NCI-H2107 treated with DMSO at 0.1 percent for 48 hours (cell line): ENCODE measurements around the gene UBQLN4.

Source experiments
- DNase-seq: peaks from one replicate; lab custom pipeline; 2025; ENCODE audit not compliant: unreplicated experiment; lab: John Stamatoyannopoulos, UW

Gene UBQLN4

DNA sequence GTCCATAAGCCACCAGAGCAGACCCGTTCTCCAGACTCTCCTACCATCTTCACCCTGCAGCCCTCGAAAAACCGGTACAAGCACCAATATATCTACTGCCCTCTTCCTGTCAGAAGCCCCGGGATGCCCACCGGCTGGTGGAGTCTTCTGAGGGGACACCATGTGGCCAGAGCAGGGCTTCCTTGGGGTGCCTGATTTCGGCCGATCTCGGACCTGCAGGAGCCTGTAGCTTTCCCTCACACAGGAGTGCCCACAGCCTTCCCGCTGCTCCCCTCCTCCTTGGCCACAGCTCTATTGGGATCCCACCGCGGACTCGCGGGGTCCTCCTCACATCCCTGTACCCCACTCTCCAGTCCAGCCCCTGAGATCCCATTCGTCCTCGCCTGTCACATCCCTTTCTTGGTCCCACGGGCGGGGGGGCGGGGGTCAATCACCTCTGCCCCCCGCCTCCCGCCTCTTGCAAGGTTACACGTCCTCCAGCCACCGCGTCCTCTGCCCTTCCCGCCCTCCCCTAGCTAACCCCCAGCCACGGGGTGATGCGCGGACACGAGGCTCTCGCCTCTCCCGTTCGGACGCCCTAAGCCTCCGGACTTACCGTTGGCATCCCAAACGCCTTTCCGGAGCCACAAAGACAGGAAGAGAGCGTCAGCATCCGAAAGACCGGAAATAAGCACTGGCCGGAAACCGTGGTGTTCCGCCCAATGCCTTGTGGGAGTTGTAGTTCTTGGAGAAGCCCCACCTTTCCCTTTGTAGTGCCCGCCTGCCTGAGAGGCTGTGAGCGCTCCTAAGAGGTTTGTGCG is 33.1 kb downstream of the UBQLN4 start, which contains the start of gene SSR2:
Gene SSR2, minus strand, starts transcription at position 659 of the 800 bp plus-strand sequence. CDS start 784 bp downstream, outside the sequence.
- peak; percentile 95 for DNase-seq

DNA sequence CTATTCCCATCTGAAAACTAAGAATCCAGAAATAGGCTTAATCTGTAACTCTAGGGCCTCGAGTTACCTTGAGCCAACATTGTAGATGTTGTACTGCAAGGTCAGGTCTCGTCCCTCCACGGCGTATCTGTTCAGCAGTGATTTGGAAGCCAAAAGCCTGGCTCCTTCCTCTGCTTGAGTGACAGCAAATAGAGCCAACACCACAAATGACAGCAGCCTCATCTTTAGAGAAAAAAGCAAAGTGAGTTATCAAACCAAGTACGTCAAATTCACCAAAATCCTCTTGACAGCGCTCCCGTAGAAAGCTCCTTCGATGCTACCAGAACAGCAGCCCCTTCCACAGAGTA is 33.7 kb downstream of the UBQLN4 start:
- no peak for DNase-seq

DNA sequence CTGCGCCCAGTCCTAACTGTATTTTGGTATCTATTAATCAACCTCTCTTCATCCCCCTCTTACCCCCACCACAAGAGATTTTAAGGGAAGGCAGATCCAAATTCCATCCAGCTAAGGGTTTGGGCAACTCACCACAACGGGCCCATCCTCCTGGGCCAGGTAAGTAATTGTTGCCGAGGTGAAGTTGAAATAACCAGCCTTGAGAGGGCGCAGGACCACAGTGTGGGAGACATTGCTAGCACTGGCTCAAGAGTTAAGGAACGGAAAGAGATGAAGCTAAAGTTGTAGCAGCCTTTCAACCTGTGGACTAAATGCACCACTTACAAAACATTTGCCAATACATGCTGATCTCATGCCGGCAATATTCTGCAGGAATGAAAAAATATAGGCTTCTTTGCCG is 38.8 kb downstream of the UBQLN4 start:
- DNase-seq, result no peak

DNA sequence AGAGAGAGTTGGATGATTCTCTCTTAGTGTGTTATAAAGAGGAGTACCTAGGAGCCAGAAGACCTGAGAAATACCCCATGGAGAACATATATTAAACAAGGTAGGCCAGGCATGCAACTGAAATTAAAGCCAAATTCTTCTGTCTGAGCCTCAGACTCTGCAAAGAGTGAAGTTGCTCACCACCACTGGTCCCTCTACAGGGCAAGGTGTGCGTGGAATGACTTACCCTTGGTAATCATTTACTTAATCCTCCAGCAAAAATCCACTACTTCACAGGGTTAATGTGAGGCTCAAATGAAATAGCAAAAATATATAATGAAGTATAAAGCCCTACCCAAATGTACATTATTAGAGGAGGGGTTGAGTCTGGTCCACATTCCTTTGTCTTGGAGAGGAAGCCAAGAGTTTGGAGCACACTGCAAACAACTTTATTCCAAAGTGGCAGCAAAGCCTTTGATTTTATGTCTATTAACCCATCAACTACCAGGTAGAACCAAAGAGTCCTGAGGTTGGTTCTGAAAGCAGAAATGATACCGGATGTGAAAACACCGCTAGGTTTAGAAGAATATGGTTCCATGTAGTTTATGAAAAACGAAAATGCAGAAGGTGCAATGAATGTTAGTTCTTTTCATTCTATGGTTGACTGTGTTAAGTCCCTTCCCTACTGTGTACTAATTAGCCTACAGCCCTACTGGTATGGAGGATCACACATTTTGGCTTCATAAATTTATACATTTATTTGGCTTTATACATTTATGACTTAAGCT is 41.4 kb downstream of the UBQLN4 start:
- no peak for DNase-seq

DNA sequence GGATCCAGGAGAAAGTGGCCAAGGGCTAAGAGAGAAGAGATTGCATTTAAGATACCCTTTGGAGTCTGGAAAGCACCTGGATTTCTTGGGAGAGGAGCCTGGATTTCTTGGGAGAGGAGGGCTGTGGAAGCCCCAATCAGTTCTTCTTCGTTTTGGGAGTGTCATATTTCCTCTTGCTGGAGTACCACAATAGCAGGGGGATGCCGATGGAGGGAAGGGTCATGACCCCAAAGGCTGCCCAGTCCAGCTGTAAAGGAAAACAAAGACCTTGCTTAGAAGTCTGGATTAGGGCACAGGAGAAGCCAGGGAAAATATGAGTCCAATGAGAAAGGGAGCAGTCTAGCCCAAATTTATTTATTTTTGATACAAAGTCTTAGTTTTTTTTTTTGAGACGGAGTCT is 44.2 kb downstream of the UBQLN4 start:
- no peak for DNase-seq

DNA sequence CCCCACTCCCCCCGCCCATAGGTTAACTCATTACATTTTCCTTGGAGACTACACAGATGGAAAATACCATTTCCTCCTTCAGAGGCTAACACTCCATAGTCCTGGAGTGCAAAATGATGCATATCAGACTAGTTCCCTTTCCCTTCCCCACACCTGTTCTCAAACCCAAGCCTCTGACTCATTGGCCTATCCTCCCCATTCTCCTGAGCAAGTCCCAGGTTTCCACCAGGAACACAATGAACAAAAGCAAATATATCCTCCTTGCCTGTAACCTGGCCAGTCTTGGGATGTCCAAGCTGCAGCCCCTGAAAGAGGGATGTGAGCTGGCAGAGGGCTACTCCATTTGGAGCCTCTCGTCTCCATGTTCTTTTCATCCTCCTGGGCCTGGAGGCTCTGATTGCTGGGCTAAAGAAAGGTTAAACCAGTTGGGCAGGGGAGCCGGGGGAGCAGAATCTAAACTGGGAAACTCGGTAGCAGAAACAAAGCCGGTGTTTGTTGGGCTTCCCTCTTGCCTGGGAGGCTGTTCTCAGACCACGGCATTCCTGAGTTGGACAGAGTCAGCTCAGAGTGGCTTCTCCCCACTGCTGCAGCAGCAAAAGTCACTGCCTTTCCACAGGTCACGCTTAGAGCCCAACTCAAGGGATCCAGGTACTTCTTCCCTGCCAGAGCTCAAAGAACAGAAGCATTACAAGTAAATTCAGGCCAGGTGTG is 46.8 kb downstream of the UBQLN4 start:
- DNase-seq, result no peak

DNA sequence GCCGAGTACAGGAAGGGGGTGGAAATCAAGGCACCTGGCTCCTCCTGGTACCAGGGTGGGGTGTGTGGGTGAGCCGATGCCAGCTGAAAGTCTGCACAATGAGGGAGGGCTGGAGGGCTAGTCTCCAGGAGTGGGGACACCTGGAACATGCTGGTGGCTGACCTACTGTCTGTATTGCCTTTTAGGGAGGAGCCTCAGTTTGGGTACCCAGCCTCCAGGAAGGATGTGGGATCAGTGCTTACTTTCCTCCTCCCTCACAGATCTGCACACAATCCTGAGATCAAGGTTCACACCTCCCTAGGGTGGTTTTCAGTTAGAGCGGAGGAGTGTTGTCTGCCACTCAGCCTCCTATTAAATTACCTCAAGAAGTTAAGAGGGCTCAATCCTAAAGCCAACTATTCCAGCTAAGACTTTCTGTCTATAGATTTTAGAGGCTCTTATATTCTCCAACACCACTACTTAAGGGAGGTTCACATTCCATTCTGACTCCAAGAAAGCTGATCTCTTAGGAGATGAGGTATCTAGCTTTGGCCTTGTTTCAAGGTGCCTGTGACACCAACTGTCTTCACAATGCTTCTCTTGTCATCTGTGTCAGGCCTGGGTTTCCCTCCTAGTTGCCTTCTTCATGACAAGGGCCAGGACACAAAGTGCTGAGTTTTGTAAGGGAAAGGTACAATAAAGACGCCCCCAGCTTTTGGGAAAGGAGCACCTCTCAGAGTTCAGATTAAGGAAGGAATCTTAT is 48.6 kb downstream of the UBQLN4 start:
- DNase-seq, result no peak

DNA sequence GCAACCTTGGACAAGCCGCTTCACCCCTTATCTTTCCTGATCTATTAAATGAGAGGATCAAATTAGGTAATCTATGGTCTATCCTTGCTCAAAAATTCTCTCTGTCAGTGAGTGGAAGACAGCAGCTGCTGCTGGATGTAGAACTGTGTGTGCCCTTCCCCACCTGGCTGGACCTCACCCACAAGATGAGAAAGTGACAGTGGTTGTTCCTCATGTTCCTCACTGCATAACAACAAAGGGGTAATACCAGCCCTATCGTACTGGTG is 49.7 kb downstream of the UBQLN4 start:
- DNase-seq, result no peak

DNA sequence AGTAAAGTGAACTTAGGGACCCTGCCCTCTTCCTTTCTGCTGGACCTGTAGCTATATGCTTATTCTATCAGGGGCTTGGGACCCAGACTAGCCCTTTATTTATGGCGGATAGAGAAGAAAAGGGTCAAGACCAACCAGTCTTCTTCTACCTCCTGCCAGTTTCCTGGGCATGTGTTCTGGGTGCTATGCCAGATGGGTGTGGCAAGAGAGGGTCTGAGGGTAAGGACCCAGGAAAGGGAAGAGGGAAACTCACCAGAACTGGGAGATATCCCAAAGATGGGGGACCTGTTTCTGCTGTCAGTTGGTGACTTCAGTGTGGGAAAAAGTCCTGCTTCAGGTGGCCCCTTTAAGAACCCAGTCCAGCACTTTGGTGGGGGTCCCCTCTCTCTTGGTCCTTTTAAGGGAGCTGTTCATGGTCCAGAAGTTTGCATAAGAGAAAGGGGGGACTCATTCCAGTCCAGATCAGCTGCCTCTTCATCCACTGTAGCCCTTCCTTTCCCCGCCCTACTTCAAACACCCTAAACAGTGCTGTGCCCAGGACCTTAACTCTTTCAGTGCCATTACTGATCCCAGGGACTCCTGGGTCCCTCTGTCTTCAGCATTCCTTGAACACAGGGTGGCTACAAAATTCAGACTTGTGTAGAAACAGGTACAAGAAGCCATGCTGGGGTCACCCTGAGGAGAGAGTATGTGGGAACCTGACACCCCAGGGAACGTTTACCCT is 51.2 kb downstream of the UBQLN4 start:
- no peak for DNase-seq

DNA sequence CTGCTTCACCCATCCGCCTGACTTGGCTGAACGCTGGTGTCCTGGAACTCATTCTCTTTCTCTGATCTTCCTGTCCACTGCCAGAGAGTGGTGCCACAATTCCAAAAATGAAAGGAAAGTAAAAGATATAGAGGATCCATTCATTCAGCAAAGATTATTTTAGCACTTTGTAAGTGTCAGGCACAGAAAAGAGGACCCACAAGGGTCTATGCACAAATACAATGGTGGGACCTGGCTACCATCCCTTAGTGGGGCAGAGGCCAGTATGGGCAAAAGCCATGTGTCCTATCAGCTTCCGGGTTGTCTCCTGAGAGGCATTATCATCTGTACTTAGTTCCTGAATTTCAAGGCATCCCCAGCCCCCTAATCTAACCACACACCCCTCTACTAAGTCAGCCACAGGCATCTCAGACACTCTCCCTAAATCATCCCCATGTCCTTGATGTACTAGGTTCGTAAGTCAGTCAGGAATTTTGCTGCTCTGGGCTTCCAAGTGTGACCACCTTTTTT is 51.9 kb downstream of the UBQLN4 start:
- DNase-seq, result no peak

DNA sequence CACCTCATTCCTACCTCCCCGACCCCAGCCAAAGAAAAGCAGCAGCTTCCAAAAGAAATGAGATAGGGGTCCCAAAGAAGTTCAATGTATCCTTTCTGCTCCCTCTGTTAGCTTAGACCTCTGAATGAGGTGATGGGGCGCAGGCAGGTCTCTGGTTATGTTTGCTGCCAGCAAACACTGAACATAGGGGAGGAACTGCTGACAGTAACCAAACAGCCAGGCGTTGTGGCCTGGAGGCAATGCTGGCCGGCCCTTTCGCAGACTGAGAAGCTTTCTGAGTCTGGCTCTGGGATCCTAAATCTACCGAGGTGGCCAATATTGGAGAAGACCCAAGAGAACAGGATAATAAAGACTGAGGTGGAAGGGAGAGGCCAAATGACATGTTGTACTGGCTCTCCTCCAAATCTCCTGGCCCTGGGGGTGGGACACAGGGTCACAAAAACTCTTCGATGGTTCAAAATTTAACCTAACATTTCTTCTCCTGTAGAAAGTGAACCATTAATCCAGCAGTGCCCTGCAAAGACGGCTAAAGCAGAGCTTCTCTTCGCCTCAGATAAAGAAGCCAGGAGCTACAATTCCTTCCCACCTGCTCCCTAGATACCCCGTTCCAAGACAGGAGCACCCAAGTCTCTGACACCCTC is 52.5 kb downstream of the UBQLN4 start:
- DNase-seq, result no peak

DNA sequence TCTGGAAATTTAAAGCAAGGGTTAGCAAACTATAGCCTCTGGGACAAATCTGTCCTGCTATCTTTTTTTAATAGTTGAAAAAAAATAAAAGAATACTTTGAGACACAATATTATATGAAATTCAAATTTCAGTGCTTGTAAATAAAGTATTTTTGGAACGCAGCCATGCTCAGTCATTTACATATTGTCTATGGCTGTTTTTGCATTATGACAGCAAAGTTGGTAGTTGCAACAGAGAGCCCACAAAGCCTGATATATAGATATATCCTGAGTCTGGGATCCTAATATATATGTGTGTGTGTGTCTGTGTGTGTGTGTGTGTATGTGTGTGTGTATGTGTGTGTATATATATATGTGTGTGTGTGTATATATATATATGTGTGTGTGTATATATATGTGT is 53.6 kb downstream of the UBQLN4 start:
- no peak for DNase-seq

DNA sequence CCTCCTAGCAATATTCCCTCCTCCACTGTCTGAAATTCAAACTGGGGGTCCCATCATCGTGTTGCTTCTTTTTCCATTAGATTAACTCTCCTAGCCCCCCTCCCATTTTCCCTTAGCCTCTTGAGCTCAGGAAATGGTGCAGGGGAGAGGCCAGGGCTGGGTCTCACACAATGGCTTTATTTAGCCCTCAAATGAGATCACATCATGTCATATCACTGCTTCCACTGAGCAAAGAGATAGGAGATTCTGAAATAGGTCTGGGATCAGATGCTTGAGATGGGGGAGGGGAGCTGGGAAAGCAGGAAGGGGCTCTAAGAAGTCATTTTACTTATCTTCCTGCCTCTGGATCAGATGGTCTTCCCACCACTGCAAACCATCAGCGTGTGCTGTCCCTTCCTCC is 57.4 kb downstream of the UBQLN4 start:
- DNase-seq, result no peak

DNA sequence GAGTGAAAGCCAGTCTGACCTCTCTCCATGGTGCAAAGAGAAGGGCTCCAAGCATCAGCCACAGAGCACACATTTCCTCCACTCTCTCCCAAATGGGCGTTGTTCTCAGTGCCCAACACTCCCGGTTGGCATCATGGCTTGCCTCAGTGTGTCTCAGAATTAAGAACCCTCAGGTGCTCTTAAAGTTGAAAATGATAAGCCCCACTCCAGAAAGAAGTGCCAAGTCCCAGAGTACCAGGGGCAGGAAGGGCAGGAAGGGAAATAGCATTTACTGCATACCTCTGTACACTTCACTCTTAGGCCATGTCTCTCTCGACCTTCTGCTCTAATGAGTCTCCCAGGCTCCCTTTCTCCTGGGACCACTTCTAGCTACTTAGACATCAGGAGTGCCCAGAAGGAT is 60.0 kb downstream of the UBQLN4 start:
- no peak for DNase-seq

DNA sequence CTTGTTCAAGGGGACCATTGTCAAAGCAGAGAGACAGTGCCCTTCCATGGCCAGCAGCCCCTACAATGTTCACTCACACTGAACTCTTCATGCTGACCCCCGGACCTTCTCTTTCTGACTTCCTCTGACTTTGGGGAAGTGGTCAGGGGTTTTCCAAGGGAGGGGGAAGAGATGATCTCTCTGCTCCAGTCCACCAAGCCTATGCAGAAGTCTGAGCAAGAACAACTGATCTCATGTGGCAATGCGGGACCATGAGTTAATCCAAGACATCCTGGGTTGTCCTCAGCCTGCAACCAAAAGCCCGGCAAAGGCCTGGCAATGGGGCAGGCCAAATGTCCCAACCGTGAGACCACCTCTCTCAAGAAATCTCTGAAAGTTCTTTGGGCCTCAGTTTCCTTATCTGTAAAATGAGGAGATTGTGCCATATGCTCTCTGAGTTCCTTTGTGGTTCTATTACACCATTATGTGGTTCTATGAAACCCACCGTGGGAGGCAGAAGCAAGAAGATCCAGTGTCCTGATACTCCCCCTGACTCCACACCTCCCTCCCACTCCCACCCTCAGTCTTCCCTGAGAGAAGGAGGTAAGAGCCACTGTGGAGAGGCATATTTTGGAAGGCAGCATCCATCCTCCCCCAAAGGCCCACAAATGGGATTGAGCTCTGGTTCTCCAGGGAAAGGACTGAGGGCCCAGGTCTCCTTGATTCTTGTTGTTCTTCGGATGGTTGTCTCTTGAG is 63.4 kb downstream of the UBQLN4 start:
- no peak for DNase-seq

DNA sequence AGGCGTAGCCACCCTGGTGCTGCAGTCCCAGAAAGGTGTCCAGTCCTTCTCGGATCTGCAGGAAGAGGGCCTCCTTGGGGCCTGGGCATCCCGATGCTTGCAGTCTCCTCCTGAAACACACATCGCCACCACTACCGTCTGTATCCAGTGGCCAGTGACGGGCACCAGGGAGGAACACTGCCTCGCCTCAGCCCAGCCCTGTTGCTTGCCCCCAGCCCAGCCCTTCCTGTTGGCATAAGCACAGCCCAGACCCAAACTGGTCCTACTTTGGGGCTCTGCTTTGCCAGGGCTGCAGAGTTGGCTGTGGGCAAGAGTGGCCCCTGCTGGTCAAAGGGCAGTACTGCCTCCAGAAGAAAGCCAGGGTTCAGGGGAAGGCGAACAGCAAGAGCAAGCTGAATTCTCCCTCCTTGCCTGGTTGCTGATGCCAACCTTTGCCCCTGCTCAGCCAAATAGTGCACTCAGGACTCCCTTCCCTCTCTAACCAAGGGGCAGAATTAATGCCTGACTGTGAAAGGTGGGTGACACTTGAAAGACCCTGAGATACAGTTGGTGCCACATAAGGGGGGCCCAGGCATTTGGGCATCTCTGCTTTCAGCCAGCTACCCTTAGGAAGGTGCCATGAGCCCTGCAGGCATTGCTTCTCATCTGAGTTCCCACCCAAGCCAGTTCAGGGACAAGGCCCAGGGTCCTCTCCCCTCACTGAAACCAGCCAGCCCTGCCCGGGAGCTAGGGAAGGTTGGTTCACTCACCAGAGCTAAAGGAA is 64.2 kb downstream of the UBQLN4 start:
- peak; percentile 42 for DNase-seq
